ENCODE data around the gene NSMCE4A.
"Not testable (repeated sequence)": the region's sequence is repeated elsewhere in the genome, so short reads cannot be mapped to it uniquely, and the experiment has no call there.

GRCh38 chr10:121918800-121919199 is 56.2 kb downstream of the NSMCE4A start:
- TF ChIP-seq CTCF (IDR thresholded peaks at IDR 0.05 in 4 of 5, conservative IDR thresholded peaks at IDR 0.05 in 1 of 5); POLR2A (IDR thresholded peaks at IDR 0.05): not testable (repeated sequence)
